ENCODE data around the gene RAVER1.

Gene RAVER1

GRCh38 chr19:10318807-10319682 lies 14.3 kb downstream of the RAVER1 start:
- no peak for DNase-seq

GRCh38 chr19:10317857-10318462 lies 15.4 kb downstream of the RAVER1 start:
- no peak for DNase-seq

GRCh38 chr19:10317045-10317856 lies 16.1 kb downstream of the RAVER1 start:
- DNase-seq = no peak

- peak in 9 of 56 donors; percentile 14 to 43 (median 31) for DNase-seq
Observed at GRCh38 chr19:10316229-10317044, 16.9 kb downstream of the RAVER1 start.

GRCh38 chr19:10315335-10316214 lies 17.8 kb downstream of the RAVER1 start, which contains the start of gene FDX2:
Gene FDX2 (minus strand): TSS chr19:10316015. CDS start chr19:10315996, 19 bp downstream.
- peak; percentile 18 to 95 (median 82) for DNase-seq

- no peak for DNase-seq
Observed at GRCh38 chr19:10309423-10309822, 23.9 kb downstream of the RAVER1 start, which contains the start of gene ZGLP1. Gene ZGLP1 (minus strand): TSS chr19:10309815.

GRCh38 chr19:10306327-10306726 lies 27.0 kb downstream of the RAVER1 start:
- DNase-seq = no peak

- peak in 41 of 56 donors; percentile 6 to 81 (median 47) for DNase-seq
Observed at GRCh38 chr19:10305139-10305806, 28.1 kb downstream of the RAVER1 start.

- no peak for DNase-seq
Observed at GRCh38 chr19:10299545-10300458, 33.5 kb downstream of the RAVER1 start.

- no peak for DNase-seq
Observed at GRCh38 chr19:10295847-10296591, 37.3 kb downstream of the RAVER1 start.

- no peak for DNase-seq
Observed at GRCh38 chr19:10295305-10295846, 38.0 kb downstream of the RAVER1 start.

GRCh38 chr19:10294368-10294697 lies 39.0 kb downstream of the RAVER1 start:
- no peak for DNase-seq

GRCh38 chr19:10293637-10294367 lies 39.5 kb downstream of the RAVER1 start:
- DNase-seq = no peak

GRCh38 chr19:10292789-10293636 lies 40.3 kb downstream of the RAVER1 start:
- no peak for DNase-seq

- DNase-seq = peak in 35 of 56 donors; percentile 3 to 75 (median 25)
Observed at GRCh38 chr19:10292206-10292788, 41.0 kb downstream of the RAVER1 start.
